ENCODE measurements around the gene GRHL1.

Gene GRHL1

GRCh38 chr2:10038123-10038522, 86.6 kb downstream of the GRHL1 start:
- Histone ChIP-seq H3K27ac (ENCODE audit: low read depth, low read length) (no peak overlapping the region), H4K20me1 (ENCODE audit: control insufficient read depth, insufficient read depth, low read depth, low read length) (no peaks in the 10 kb centered on the region), H3K36me3 (ENCODE audit: control insufficient read depth, low read length) (no peaks in the 10 kb centered on the region), H3K9me3 (ENCODE audit: control insufficient read depth, insufficient read depth, low read length) (no peaks in the 10 kb centered on the region), H3K4me2 (ENCODE audit: low read length) (no peak overlapping the region), H3K9me2 (replicated peaks; ENCODE audit: control insufficient read depth, low read length) (no peaks in the 10 kb centered on the region), H3F3A (ENCODE audit: control insufficient read depth, insufficient read depth) (no peaks in the 10 kb centered on the region), H3K4me3 (ENCODE audit: low read length) (no peak overlapping the region), H3K79me2 (ENCODE audit: control insufficient read depth, low read length) (no peaks in the 10 kb centered on the region), H3K4me1 (ENCODE audit: control insufficient read depth, low read length) (no peaks in the 10 kb centered on the region), H3K27me3 (ENCODE audit: control insufficient read depth, low read length) (no peaks in the 10 kb centered on the region)
- TF ChIP-seq EZH2phosphoT487 (IDR thresholded peaks at IDR 0.05; ENCODE audit: borderline replicate concordance, low read length) = no peak

GRCh38 chr2:10038716-10039115, 87.2 kb downstream of the GRHL1 start:
- TF ChIP-seq CTCF (IDR thresholded peaks at IDR 0.05; ENCODE audit: low read depth, low read length, poor library complexity, severe bottlenecking) (no peak), EZH2phosphoT487 (IDR thresholded peaks at IDR 0.05; ENCODE audit: borderline replicate concordance, low read length) (no peak)
- Histone ChIP-seq H3K36me3 (ENCODE audit: control insufficient read depth, low read length) (no peaks in the 10 kb centered on the region), H3K27me3 (ENCODE audit: control insufficient read depth, low read length) (no peaks in the 10 kb centered on the region), H3K9me2 (replicated peaks; ENCODE audit: control insufficient read depth, low read length) (no peaks in the 10 kb centered on the region), H3K79me2 (ENCODE audit: control insufficient read depth, low read length) (no peaks in the 10 kb centered on the region), H3K4me2 (ENCODE audit: low read length) (no peak overlapping the region), H3K4me1 (ENCODE audit: control insufficient read depth, low read length) (no peaks in the 10 kb centered on the region), H3K4me3 (ENCODE audit: low read length) (no peak overlapping the region), H3F3A (ENCODE audit: control insufficient read depth, insufficient read depth) (no peaks in the 10 kb centered on the region), H4K20me1 (ENCODE audit: control insufficient read depth, insufficient read depth, low read depth, low read length) (no peaks in the 10 kb centered on the region), H3K27ac (ENCODE audit: low read depth, low read length) (no peak overlapping the region), H3K9me3 (ENCODE audit: control insufficient read depth, insufficient read depth, low read length) (no peaks in the 10 kb centered on the region)

GRCh38 chr2:10039658-10040410, 88.3 kb downstream of the GRHL1 start:
- Histone ChIP-seq H4K20me1 (ENCODE audit: control insufficient read depth, insufficient read depth, low read depth, low read length) (no peaks in the 10 kb centered on the region), H3K27me3 (ENCODE audit: control insufficient read depth, low read length) (no peaks in the 10 kb centered on the region), H3K27ac (ENCODE audit: low read depth, low read length) (no peak overlapping the region), H3K4me2 (ENCODE audit: low read length) (no peak overlapping the region), H3K9me3 (ENCODE audit: control insufficient read depth, insufficient read depth, low read length) (no peaks in the 10 kb centered on the region), H3K9me2 (replicated peaks; ENCODE audit: control insufficient read depth, low read length) (no peaks in the 10 kb centered on the region), H3K36me3 (ENCODE audit: control insufficient read depth, low read length) (no peaks in the 10 kb centered on the region), H3K79me2 (ENCODE audit: control insufficient read depth, low read length) (no peaks in the 10 kb centered on the region), H3F3A (ENCODE audit: control insufficient read depth, insufficient read depth) (no peaks in the 10 kb centered on the region), H3K4me1 (ENCODE audit: control insufficient read depth, low read length) (no peaks in the 10 kb centered on the region), H3K4me3 (ENCODE audit: low read length) (no peak overlapping the region)
- TF ChIP-seq CTCF (IDR thresholded peaks at IDR 0.05; ENCODE audit: low read depth, low read length, poor library complexity, severe bottlenecking) (no peak), EZH2phosphoT487 (IDR thresholded peaks at IDR 0.05; ENCODE audit: borderline replicate concordance, low read length) (no peak)

- no peaks in the 10 kb centered on the region for H3K27me3 ChIP-seq (ENCODE audit: control insufficient read depth, low read length)
- no peak overlapping the region for H3K4me2 ChIP-seq (ENCODE audit: low read length)
- no peaks in the 10 kb centered on the region for H3K36me3 ChIP-seq (ENCODE audit: control insufficient read depth, low read length)
- H4K20me1 ChIP-seq (ENCODE audit: control insufficient read depth, insufficient read depth, low read depth, low read length) = no peaks in the 10 kb centered on the region
- no peaks in the 10 kb centered on the region for H3K79me2 ChIP-seq (ENCODE audit: control insufficient read depth, low read length)
- no peaks in the 10 kb centered on the region for H3F3A ChIP-seq (ENCODE audit: control insufficient read depth, insufficient read depth)
- no peaks in the 10 kb centered on the region for H3K9me2 ChIP-seq (replicated peaks; ENCODE audit: control insufficient read depth, low read length)
- no peaks in the 10 kb centered on the region for H3K4me1 ChIP-seq (ENCODE audit: control insufficient read depth, low read length)
- TF ChIP-seq CTCF (IDR thresholded peaks at IDR 0.05; ENCODE audit: low read depth, low read length, poor library complexity, severe bottlenecking) = no peak
- TF ChIP-seq EZH2phosphoT487 (IDR thresholded peaks at IDR 0.05; ENCODE audit: borderline replicate concordance, low read length) = no peak
- no peak overlapping the region for H3K27ac ChIP-seq (ENCODE audit: low read depth, low read length)
- no peak overlapping the region for H3K4me3 ChIP-seq (ENCODE audit: low read length)
- no peaks in the 10 kb centered on the region for H3K9me3 ChIP-seq (ENCODE audit: control insufficient read depth, insufficient read depth, low read length)
These were observed 90.2 kb downstream of the GRHL1 start for GRCh38 chr2:10041711-10042110.
